Kidney (tissue), 14 donors: ENCODE results near the gene ARHGEF3. TPM values are rescaled to one million over a fixed set of nuclear protein-coding genes. Genes with fewer than 3 reads are reported as not detected.

Source experiments
- DNase-seq, 5 donors: peaks; one replicate each; pipeline ENCODE4 v3.0.0-alpha.2; 2013 to 2020
- FAIRE-seq: peaks from 2 replicates; lab custom pipeline; 2012; peaks lifted over from hg19 to GRCh38; lab: Jason Lieb, UNC
- H3K27ac ChIP-seq, 2 donors: one replicate each; pipeline ENCODE4 v1.7.0; 2013; ENCODE audit warnings: low read depth in 2 of 2, low read length in 2 of 2, inconsistent platforms in 1 of 2
- H3K27me3 ChIP-seq: one replicate; pipeline ENCODE4 v1.7.1; 2013; ENCODE audit warnings: low read length, inconsistent platforms; ENCODE audit not compliant: control insufficient read depth, insufficient read depth
- H3K36me3 ChIP-seq, 3 donors: one replicate each; pipeline versions ENCODE4 v1.7.0 to v1.7.1; 2013; ENCODE audit warnings: low read length in 3 of 3, control low read depth in 1 of 3, inconsistent platforms in 1 of 3; ENCODE audit not compliant: insufficient read depth in 3 of 3, control insufficient read depth in 2 of 3
- H3K4me1 ChIP-seq, 3 donors: one replicate each; pipeline versions ENCODE4 v1.7.0 to v1.7.1; 2013; ENCODE audit warnings: low read length in 3 of 3, inconsistent platforms in 1 of 3, low read depth in 1 of 3; ENCODE audit not compliant: control insufficient read depth in 2 of 3, insufficient read depth in 2 of 3
- H3K4me3 ChIP-seq, 3 donors: one replicate each; pipeline versions ENCODE4 v1.7.0 to v1.8.1; 2013; ENCODE audit warnings: low read length in 3 of 3, control low read depth in 1 of 3, inconsistent platforms in 1 of 3
- H3K9ac ChIP-seq, 3 donors: one replicate each; pipeline versions ENCODE4 v1.7.0 to v1.7.1; 2013; ENCODE audit warnings: low read length in 3 of 3, control low read depth in 1 of 3, inconsistent platforms in 1 of 3
- H3K9me3 ChIP-seq, 3 donors: one replicate each; pipeline versions ENCODE4 v1.7.0 to v1.7.1; 2013; ENCODE audit warnings: low read length in 3 of 3, control low read depth in 1 of 3, inconsistent platforms in 1 of 3; ENCODE audit not compliant: control insufficient read depth in 2 of 3, insufficient read depth in 1 of 3
- CTCF ChIP-seq: IDR thresholded peaks from 3 replicates; pipeline ENCODE4 v1.5.1; 2012; ENCODE audit warnings: mild to moderate bottlenecking, moderate library complexity, borderline replicate concordance; ENCODE audit not compliant: insufficient read depth; ENCODE audit errors: extremely low read depth
- intact Hi-C: fragments of 100-400 bp; cut with DNase I; formaldehyde crosslinking; loops from one replicate; pipeline ENCODE4 v1.11.1; 2022
- polyA plus RNA-seq: library from polyadenylated mRNA; stranded (reverse); fragments of 350-450 nt; fragmentation: Illumina TruSeq; extraction: RNeasy Lipid Tissue Mini Kit (QIAGEN cat#74804); gene quantifications from one replicate; pipeline ENCODE4 v1.2.3, GENCODE V29; 2014; ENCODE audit warnings: low read depth, low replicate concordance; ENCODE audit not compliant: insufficient read depth
- total RNA-seq: library from RNA; stranded (reverse); fragmentation: NEBNext Ultra II Directional; extraction: Animal tissue kit (Norgen Biotek cat#: 25700); gene quantifications from one replicate; pipeline ENCODE4 v1.2.1, GENCODE V29; 2021
- donor health status: control.
- donor health status: control.
- donor health status: control.
- donor health status: control.
- donor health status: control.
- donor health status: DM: yes; HTN: yes; CAD: no.
- donor health status: Normal renal cell carcinoma (clear cell type).

ARHGEF3 gene
- total and polyA plus RNA-seq, 2 donors from 2014 or later: 25.8 to 56.3 TPM

GRCh38 chr3:56825567-56826438 lies 24.1 kb upstream of the ARHGEF3 start:
- H3K9ac ChIP-seq: no peak overlapping the region
- H3K27ac ChIP-seq: no peak overlapping the region
- H3K4me3 ChIP-seq: no peak overlapping the region
- FAIRE-seq (no peak), DNase-seq (peak in 1 of 5 donors; percentile 91)
- no peaks in the 10 kb centered on the region for H3K27me3 ChIP-seq
- H3K36me3 ChIP-seq: no peaks in the 10 kb centered on the region
- no peaks in the 10 kb centered on the region for H3K4me1 ChIP-seq
- intact Hi-C loops: no loop called here
- H3K9me3 ChIP-seq: no peaks in the 10 kb centered on the region
- TF ChIP-seq CTCF: no peak

GRCh38 chr3:56823984-56824703 lies 22.4 kb upstream of the ARHGEF3 start:
- no peak for FAIRE-seq
- no peak overlapping the region for H3K27ac ChIP-seq
- H3K4me1 ChIP-seq: no peaks in the 10 kb centered on the region
- no peaks in the 10 kb centered on the region for H3K27me3 ChIP-seq
- intact Hi-C loops: no loop called here
- H3K36me3 ChIP-seq: no peaks in the 10 kb centered on the region
- DNase-seq: no peak
- H3K9ac ChIP-seq: no peak overlapping the region
- H3K9me3 ChIP-seq: no peaks in the 10 kb centered on the region
- TF ChIP-seq CTCF: no peak
- H3K4me3 ChIP-seq: no peak overlapping the region

- no peak for TF ChIP-seq CTCF
- Histone ChIP-seq H3K27me3 (no peaks in the 10 kb centered on the region), H3K27ac (no peak overlapping the region), H3K9me3 (no peaks in the 10 kb centered on the region), H3K4me1 (no peaks in the 10 kb centered on the region), H3K36me3 (no peaks in the 10 kb centered on the region), H3K4me3 (no peak overlapping the region), H3K9ac (no peak overlapping the region)
- FAIRE-seq (no peak), DNase-seq (no peak)
- intact Hi-C loops: no loop called here
These were observed 21.7 kb upstream of the ARHGEF3 start for GRCh38 chr3:56823421-56823926.
